ENCODE measurements around the gene DYNLT4.
"Not testable (repeated sequence)": the region's sequence is repeated elsewhere in the genome, so short reads cannot be mapped to it uniquely, and the experiment has no call there.

DYNLT4 gene

GRCh38 chr1:44828003-44828651, 21.0 kb upstream of the DYNLT4 start:
- no peak for DNase-seq

- DNase-seq, result no peak
Measured at GRCh38 chr1:44827197-44828002, 20.2 kb upstream of the DYNLT4 start.

- DNase-seq, result peak; percentile 20 to 28
Measured at GRCh38 chr1:44826375-44827196, 19.4 kb upstream of the DYNLT4 start.

- DNase-seq, result not testable (repeated sequence)
Measured at GRCh38 chr1:44824392-44824791, 17.2 kb upstream of the DYNLT4 start.

- DNase-seq, result no peak
Measured at GRCh38 chr1:44822981-44823451, 15.9 kb upstream of the DYNLT4 start.

- no peak for DNase-seq
Measured at GRCh38 chr1:44822131-44822701, 15.1 kb upstream of the DYNLT4 start.

- DNase-seq, result no peak
Measured at GRCh38 chr1:44821240-44821715, 14.1 kb upstream of the DYNLT4 start.

GRCh38 chr1:44820328-44821239, 13.4 kb upstream of the DYNLT4 start:
- DNase-seq, result no peak

- peak; percentile 90 to 93 for DNase-seq
Measured at GRCh38 chr1:44819608-44820327, 12.6 kb upstream of the DYNLT4 start.

- no peak for DNase-seq
Measured at GRCh38 chr1:44819196-44819607, 12.1 kb upstream of the DYNLT4 start.

GRCh38 chr1:44817771-44818495, 10.8 kb upstream of the DYNLT4 start:
- DNase-seq, result no peak

- no peak for DNase-seq
Measured at GRCh38 chr1:44817307-44817706, 10.2 kb upstream of the DYNLT4 start.

GRCh38 chr1:44815926-44816325, 8.8 kb upstream of the DYNLT4 start:
- not testable (repeated sequence) for DNase-seq

- no peak for DNase-seq
Measured at GRCh38 chr1:44812822-44813543, 5.8 kb upstream of the DYNLT4 start.

- DNase-seq, result no peak
Measured at GRCh38 chr1:44811234-44811633, 4.1 kb upstream of the DYNLT4 start.

- not testable (repeated sequence) for DNase-seq
Measured at GRCh38 chr1:44810762-44811105, 3.6 kb upstream of the DYNLT4 start.

GRCh38 chr1:44810101-44810761, 3.1 kb upstream of the DYNLT4 start:
- peak; percentile 53 to 70 for DNase-seq

- peak; percentile 90 to 91 for DNase-seq
Measured at GRCh38 chr1:44808938-44809917, 2.1 kb upstream of the DYNLT4 start.
